Left colon (tissue), 2 donors: ENCODE measurements around the gene B3GNT9. TPM values are rescaled to one million over a fixed set of nuclear protein-coding genes. Genes with fewer than 3 reads are reported as not detected.
"Not testable (repeated sequence)": the region's sequence is repeated elsewhere in the genome, so short reads cannot be mapped to it uniquely, and the experiment has no call there.

ENCODE experiments used
- ATAC-seq: fragments of 200-7000 bp; cut with Tn5 transposase; one replicate; pipeline ENCODE4 v1.9.1; 2020; ENCODE audit warnings: mild to moderate bottlenecking, moderate library complexity
- DNase-seq, 2 donors: peaks; one replicate each; pipeline ENCODE4 v3.0.0-alpha.2; 2020
- intact Hi-C, 2 donors: fragments of 100-400 bp; cut with DNase I in 1 of 2; cut with micrococcal nuclease in 1 of 2; formaldehyde crosslinking; loops; one replicate each; pipeline versions ENCODE4 v1.11.2 to v1.14.0; 2022; cut with DNase I, micrococcal nuclease
- total RNA-seq, 2 donors: library from RNA; stranded (reverse); fragmentation: NEBNext Ultra II Directional; extraction: Animal tissue kit (Norgen Biotek cat#: 25700); gene quantifications; one replicate each; pipeline ENCODE4 v1.2.1, GENCODE V29; 2021
- donor health status: DM: no; HTN: no; CAD: no.
- donor health status: DM: yes; HTN: yes; CAD: no.

The B3GNT9 gene
- total RNA-seq, 2 donors from 2014 or later, result 2.9 to 4.3 TPM

DNA sequence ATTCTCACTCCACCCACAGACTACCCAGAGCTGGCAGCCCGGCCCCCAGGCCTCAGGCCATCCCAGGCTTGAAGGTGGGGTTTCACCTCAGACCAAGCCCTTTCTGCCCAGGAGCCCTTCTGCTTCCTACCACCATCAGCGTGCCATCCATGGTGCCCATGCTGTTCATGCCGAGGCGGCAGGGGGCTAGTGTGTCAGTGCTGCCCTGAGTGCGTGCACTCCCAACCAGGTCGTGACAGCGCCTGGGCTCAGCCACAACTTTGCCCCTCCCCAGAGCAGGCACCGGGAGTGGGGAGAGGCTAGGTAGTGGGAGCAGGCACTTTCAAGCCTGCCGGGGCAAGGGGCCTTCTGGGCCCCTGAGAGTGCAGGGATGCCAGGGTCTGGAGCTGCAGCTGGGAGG is 8.5 kb downstream of the B3GNT9 start:
- intact Hi-C loops, result no loop called here
- ATAC-seq, result peak; percentile 40
- DNase-seq, result no peak

GRCh38 chr16:67141391-67141790 is 9.4 kb downstream of the B3GNT9 start:
- DNase-seq (no peak), ATAC-seq (no peak)
- intact Hi-C loops, result no loop called here

DNA sequence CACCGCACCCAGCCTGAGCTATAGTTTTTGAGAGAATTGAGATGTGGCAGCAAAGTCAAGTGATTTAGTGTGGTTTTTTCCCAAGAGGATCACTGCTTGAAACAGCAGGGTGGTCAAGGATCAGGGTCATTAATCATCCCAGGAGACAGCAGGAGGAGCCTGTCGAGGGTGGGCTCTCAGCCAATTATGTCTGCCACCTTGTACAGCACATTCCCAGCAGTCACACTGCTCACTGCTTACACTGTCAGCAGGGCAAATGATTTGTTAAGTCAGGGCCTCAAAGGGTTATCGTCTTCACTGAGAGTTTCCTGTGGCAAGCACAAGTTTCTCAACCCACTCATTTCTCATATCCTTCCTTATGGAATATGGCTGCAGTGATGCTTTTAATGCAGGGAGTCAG is 13.2 kb downstream of the B3GNT9 start:
- no peak for ATAC-seq
- DNase-seq, result no peak
- intact Hi-C loops, result no loop called here

- ATAC-seq, result no peak
- intact Hi-C loops, result no loop called here
- no peak for DNase-seq
These were observed 21.4 kb downstream of the B3GNT9 start for GRCh38 chr16:67129422-67129821.

GRCh38 chr16:67128887-67129286 is 21.9 kb downstream of the B3GNT9 start:
- intact Hi-C loops, result no loop called here
- DNase-seq (no peak), ATAC-seq (no peak)

- DNase-seq (no peak), ATAC-seq (no peak)
- intact Hi-C loops, result no loop called here
These were observed 22.4 kb downstream of the B3GNT9 start for GRCh38 chr16:67128417-67128816.

DNA sequence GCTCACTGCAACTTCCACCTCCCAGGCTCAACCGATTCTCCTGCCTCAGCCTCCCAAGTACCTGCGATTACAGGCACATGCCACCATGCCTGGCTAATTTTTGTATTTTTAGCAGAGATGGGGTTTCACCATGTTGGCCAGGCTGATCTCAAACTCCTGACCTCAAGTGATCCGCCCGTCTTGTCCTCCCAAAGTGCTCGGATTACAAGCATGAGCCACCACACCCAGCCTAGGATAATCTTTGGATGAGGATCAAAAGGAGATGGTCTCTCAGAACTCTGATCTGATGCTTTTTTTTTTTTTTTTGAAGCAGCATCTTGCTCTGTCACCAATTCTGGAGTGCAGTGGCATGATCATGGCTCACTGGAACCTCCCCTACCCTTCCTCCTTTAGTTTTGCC is 28.0 kb downstream of the B3GNT9 start:
- ATAC-seq, result not testable (repeated sequence)

DNA sequence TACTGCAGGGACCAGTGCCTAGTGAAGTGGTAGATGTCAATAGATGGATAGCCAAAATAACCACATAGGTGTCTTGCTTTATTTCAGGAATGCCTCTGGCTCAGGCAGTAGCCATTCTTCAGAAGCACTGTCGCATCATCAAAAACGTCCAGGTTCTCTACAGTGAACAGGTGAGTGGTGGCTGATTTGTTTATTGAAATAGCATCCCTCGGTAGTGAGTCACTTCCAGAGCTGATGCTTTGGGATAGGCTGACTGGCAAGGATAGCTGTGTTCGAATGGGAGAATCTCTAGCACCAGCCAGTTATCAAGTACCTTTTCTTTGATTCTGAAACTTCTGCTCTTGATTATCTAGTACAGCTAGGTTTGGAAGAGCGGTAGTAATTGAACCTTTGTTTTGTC is 30.8 kb downstream of the B3GNT9 start:
- ATAC-seq (no peak), DNase-seq (no peak)
- intact Hi-C loops, result no loop called here

More for the DNA sequence above, 28.0 kb downstream of the B3GNT9 start:
- intact Hi-C loops, DNase-seq: not testable (repeated sequence)

GRCh38 chr16:67117716-67118115 is 33.1 kb downstream of the B3GNT9 start:
- no peak for ATAC-seq
- no peak for DNase-seq
- intact Hi-C loops, result no loop called here

- DNase-seq (no peak), ATAC-seq (no peak)
- intact Hi-C loops, result no loop called here
These were observed 34.1 kb downstream of the B3GNT9 start for GRCh38 chr16:67116388-67117311.

GRCh38 chr16:67115639-67116038 is 35.2 kb downstream of the B3GNT9 start:
- ATAC-seq, result no peak
- intact Hi-C loops, result no loop called here
- DNase-seq, result no peak

DNA sequence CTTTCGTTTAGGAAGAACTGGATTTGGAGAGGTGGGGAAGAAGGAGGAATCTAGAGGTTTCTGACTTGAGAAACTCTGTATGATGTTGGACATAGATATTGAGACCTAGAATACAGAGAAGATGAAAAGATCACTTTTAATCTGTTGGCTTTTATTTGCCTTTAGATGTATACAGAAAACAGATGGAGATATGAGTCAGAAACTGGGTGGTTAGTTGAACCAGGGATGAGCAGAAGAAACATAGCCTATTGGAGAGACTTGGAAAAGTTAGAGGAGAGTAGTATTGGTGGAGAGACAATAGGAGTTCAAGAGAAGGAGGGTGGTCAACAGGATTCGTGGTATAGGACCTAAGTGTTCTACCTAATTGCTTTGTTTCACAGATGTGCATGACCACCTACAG is 36.0 kb downstream of the B3GNT9 start:
- ATAC-seq, result no peak
- intact Hi-C loops, result no loop called here
- DNase-seq, result no peak

- intact Hi-C loops, result no loop called here
- DNase-seq, result peak in 1 of 2 donors; percentile 11
- peak; percentile 12 for ATAC-seq
These were observed 38.0 kb downstream of the B3GNT9 start for GRCh38 chr16:67112591-67113399.

DNA sequence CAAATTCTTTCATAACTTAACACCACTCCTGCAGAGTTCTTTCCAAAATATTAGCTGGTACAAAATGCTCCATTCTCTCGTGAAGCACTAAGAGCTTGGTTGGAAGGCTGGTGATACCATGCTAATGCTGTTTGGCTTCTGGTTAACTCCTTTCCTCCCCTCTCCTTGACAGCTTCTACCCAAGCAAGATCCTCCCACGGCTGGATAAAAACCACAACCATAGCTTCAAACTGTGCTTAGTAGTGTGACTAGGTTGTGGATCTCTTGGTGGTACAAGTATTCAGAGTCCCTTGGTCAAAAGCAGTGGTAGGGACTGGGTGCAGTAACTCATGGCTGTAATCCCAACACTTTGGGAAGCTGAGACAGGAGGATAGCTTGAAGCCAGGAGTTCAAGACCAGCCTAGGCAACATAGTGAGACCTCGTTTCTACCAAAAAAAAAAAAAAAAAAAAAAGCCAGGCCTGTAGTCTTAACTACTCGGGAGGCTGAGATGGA is 38.8 kb downstream of the B3GNT9 start:
- no peak for DNase-seq
- intact Hi-C loops, result no loop called here
- no peak for ATAC-seq

DNA sequence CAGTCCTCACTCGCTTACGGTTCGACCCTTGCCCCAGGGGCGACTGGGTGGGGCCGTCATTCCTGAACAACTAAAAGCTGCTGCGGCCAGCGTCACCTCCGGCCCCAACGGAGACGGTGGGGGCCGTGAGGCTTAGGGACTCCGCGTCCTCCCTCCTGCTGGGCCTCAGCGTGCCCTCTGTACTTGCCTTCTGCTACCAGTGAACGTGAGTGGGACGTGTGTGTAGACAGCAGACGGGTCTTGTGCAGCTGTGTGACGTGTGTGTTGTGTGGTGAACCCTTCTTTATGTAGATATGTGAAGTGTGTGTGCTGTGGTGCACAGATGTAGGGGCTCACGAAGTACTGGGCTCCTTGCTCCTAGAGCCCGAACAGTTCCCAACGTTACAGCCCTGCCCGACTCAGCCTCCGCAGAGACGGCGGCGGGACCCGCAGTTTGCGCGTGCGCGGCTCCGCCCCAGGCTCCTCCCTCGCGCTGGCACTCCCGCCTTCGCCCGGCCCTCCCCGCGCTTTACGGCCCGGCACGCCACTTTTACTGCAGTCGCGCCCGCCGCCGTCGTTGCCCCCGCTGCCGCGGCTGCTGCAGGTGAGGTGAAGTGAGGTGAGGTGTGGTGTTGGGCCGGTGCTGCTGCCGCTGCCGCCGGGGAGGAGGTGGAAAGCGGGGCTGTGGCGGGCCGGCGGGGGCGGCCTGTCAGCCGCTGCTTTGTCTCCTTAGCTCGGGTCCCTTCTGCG is 41.2 kb downstream of the B3GNT9 start, which contains the start of gene PHAF1:
Gene PHAF1, plus strand, starts transcription at position 535 of the 729 bp plus-strand sequence. CDS start 235 bp downstream, outside the sequence.
- intact Hi-C loops, result no loop called here
- DNase-seq, result peak; percentile 93 to 95
- peak; percentile 90 for ATAC-seq

- DNase-seq (no peak), ATAC-seq (no peak)
- intact Hi-C loops, result no loop called here
These were observed 41.8 kb downstream of the B3GNT9 start for GRCh38 chr16:67108931-67109406.

- ATAC-seq (no peak), DNase-seq (no peak)
- intact Hi-C loops, result no loop called here
These were observed 42.3 kb downstream of the B3GNT9 start for GRCh38 chr16:67108489-67108888.

- DNase-seq (no peak), ATAC-seq (no peak)
- intact Hi-C loops, result no loop called here
These were observed 44.9 kb downstream of the B3GNT9 start for GRCh38 chr16:67105881-67106280.

DNA sequence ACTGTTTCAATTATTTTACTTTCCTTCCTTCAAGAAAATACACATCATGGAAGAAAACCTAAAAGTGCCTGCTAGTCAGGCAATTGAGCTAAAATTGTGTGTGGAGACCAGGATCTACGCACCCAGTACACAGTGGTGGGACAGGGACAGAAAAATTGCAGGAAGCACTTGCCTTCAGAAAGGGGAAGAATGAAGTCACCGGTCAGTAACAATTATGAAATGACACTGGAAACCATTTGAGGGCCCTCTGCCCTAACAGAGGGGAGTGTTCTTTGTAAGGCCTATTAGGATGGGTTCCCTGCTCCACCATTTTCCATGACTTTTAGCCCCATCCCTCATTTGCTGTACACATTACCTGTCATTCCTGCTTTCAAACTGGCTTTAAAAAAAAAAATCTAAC is 45.6 kb downstream of the B3GNT9 start:
- intact Hi-C loops, result no loop called here
- ATAC-seq, result peak; percentile 7

More for the DNA sequence above, 45.6 kb downstream of the B3GNT9 start:
- DNase-seq, result no peak
